Activated CD4-positive, alpha-beta T cell treated with anti-CD3 and anti-CD28 coated beads, Interleukin-2, amount 10 ng/mL, durations not matched to agents 24 days and 14 days (primary cell): ENCODE results near the gene PKP1. TPM values are rescaled to one million over a fixed set of nuclear protein-coding genes. Genes with fewer than 3 reads are reported as not detected.

ENCODE experiments used
- DNase-seq: peaks from one replicate; pipeline ENCODE4 v3.0.0; 2022
- H3K27ac Mint-ChIP-seq: one replicate; pipeline ENCODE4 v1.8.0; 2022; ENCODE audit warnings: mild to moderate bottlenecking, mixed read lengths
- H3K27me3 Mint-ChIP-seq: one replicate; pipeline ENCODE4 v1.8.0; 2022; ENCODE audit warnings: mixed read lengths
- H3K36me3 Mint-ChIP-seq: one replicate; pipeline ENCODE4 v1.8.0; 2022; ENCODE audit warnings: low read depth, mild to moderate bottlenecking, mixed read lengths
- H3K4me1 Mint-ChIP-seq: one replicate; pipeline ENCODE4 v1.8.0; 2021; ENCODE audit warnings: mixed read lengths
- H3K4me3 Mint-ChIP-seq: one replicate; pipeline ENCODE4 v1.8.0; 2022; ENCODE audit warnings: mild to moderate bottlenecking, moderate library complexity, mixed read lengths
- H3K9me3 Mint-ChIP-seq: one replicate; pipeline ENCODE4 v1.8.0; 2021; ENCODE audit warnings: mixed read lengths
- intact Hi-C: fragments of 100-400 bp; cut with micrococcal nuclease; formaldehyde crosslinking; loops from one replicate; pipeline ENCODE4 v1.15.1; 2023
- total RNA-seq: library from RNA; stranded (reverse); gene quantifications from 2 replicates; pipeline ENCODE4 v1.2.3, GENCODE V29; 2022

PKP1 gene
- total RNA-seq, 1 donor from 2014 or later = not detected

DNA sequence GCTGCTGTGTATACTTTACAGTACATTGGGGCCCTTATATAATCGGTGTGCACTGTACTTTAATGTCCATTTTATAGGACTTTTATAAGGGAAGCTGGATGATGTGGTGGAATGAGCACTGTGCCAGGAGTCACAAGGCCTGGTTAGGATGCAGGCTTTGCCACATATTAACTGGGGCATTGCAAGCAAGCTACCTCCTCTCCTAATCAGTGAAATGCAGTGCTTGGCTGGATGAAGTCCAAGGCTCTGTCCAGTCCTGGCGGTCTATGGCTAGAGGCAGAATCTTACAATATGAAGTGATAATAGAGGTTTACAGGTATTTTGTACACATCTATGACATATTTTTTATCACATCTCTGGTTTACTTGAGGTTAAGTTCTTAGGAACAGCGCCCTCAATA lies 1.7 kb upstream of the PKP1 start:
- Mint-ChIP-seq H3K27me3 (peaks cover 44% of the 10 kb centered on the region), H3K9me3 (no peaks in the 10 kb centered on the region), H3K36me3 (no peaks in the 10 kb centered on the region), H3K4me1 (peaks cover 2% of the 10 kb centered on the region), H3K27ac (no peak overlapping the region), H3K4me3 (no peak overlapping the region)
- DNase-seq = no peak
- intact Hi-C loops = no loop called here

DNA sequence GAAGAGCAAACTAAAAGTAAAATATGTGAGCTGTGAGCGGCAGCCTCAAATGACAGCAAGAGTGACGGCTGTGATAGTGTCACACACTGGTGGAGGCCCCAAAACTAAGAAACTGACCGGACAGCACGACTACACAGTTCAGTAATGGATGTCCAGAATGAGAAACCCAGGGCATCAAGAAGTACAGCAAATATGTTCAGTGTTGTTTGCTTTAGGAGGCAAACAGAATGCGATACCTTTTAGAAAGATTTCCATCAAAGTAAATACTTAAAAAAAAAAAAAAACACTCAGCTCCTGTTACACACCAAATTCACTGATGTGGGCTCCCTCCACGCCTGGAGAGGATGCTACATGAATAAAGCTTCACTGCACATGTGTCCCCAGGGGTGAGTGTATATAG lies 1.1 kb upstream of the PKP1 start:
- Mint-ChIP-seq H3K27me3 (peaks cover 49% of the 10 kb centered on the region), H3K4me1 (peaks cover 2% of the 10 kb centered on the region), H3K4me3 (no peak overlapping the region), H3K36me3 (no peaks in the 10 kb centered on the region), H3K9me3 (no peaks in the 10 kb centered on the region), H3K27ac (no peak overlapping the region)
- DNase-seq = no peak
- intact Hi-C loops = no loop called here

DNA sequence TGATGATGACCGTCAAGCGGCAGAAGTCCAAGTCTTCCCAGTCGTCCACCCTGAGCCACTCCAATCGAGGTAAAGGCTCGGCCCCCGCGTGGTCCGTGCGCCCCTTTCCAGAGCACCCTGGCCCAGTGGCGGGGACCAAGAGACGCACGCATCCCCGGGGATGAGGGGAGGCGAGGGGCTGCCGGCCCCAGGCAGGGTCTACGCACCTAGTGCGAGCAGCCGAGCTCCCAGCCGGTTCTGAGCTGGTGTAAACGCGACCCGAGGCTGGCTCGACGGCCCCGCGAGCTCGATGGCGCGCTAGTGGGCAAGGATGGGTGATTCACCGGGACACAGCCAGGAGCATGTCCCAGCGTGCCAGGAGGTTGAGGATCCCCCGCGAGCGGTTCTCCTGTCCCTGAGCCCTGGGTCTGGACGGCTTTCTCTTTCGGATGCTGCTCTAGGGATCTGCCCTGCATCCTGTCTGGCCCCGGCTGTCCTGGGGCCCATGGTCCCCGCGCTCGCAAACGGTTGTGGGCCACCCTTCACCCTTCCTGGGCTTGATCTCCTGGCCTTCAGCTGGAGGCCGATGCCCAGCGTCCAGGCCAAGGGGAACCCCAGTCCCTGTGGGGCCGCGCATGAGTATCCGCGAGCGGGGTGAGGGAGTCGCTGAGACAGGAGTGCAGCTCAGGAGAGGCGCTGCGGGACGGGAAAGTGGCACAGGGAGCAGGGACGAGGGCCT lies 689 bp downstream of the PKP1 start:
- Mint-ChIP-seq H3K4me3 (no peak overlapping the region), H3K27me3 (peaks cover 49% of the 10 kb centered on the region), H3K27ac (no peak overlapping the region), H3K9me3 (no peaks in the 10 kb centered on the region), H3K36me3 (no peaks in the 10 kb centered on the region), H3K4me1 (peaks cover 2% of the 10 kb centered on the region)
- intact Hi-C loops = no loop called here
- no peak for DNase-seq

- H3K4me3 Mint-ChIP-seq = no peak overlapping the region
- H3K4me1 Mint-ChIP-seq = peaks cover 2% of the 10 kb centered on the region
- no peaks in the 10 kb centered on the region for H3K36me3 Mint-ChIP-seq
- peaks cover 49% of the 10 kb centered on the region for H3K27me3 Mint-ChIP-seq
- no peak for DNase-seq
- intact Hi-C loops = no loop called here
- no peak overlapping the region for H3K27ac Mint-ChIP-seq
- H3K9me3 Mint-ChIP-seq = no peaks in the 10 kb centered on the region
These were observed 1.3 kb downstream of the PKP1 start for GRCh38 chr1:201284636-201285035.

DNA sequence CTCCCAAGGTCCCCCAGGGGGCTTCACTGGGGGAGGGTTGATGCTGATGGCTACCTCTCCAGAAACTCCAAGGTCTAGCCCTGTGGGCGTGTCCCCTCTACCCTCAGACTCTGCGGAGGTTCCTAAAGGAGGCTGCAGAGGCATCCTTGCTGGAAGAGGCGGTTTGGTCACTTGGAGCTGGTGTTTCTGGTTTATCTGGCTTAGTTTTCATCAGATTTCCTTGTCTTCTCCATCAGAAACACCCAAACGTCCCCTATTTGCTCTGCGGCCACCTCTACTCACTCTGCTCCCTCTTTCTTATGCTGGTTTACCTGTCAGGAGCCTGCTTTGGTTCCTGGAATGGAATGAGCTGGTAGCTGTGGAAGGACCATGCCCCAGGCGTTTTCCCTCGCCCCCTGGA lies 2.5 kb downstream of the PKP1 start:
- Mint-ChIP-seq H3K36me3 (no peaks in the 10 kb centered on the region), H3K27me3 (peaks cover 48% of the 10 kb centered on the region), H3K4me3 (no peak overlapping the region), H3K9me3 (no peaks in the 10 kb centered on the region), H3K4me1 (peaks cover 2% of the 10 kb centered on the region), H3K27ac (no peak overlapping the region)
- intact Hi-C loops = no loop called here
- no peak for DNase-seq

DNA sequence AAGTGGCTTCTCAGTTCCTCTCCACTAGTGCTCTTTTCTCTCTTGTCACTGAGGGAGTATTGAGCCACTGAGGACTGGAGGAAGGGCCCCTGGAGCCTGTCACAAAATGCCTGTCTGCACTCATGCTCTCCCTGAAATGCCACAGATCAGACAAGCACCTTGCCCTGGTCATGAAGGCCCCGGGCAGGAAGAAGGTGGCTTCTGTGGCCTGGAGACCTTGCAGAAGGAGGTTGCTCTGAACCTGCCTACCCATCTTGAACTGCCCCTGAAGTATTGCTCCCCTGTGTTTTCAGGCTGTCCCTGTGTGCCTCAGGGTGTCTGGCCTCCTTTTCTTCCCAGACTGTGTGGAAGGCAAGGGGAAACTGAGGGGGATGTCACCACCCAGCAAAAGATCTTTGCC lies 3.1 kb downstream of the PKP1 start:
- H3K36me3 Mint-ChIP-seq = no peaks in the 10 kb centered on the region
- H3K9me3 Mint-ChIP-seq = no peaks in the 10 kb centered on the region
- peaks cover 45% of the 10 kb centered on the region for H3K27me3 Mint-ChIP-seq
- no peak overlapping the region for H3K27ac Mint-ChIP-seq
- intact Hi-C loops = no loop called here
- no peak for DNase-seq
- peaks cover 2% of the 10 kb centered on the region for H3K4me1 Mint-ChIP-seq
- no peak overlapping the region for H3K4me3 Mint-ChIP-seq

DNA sequence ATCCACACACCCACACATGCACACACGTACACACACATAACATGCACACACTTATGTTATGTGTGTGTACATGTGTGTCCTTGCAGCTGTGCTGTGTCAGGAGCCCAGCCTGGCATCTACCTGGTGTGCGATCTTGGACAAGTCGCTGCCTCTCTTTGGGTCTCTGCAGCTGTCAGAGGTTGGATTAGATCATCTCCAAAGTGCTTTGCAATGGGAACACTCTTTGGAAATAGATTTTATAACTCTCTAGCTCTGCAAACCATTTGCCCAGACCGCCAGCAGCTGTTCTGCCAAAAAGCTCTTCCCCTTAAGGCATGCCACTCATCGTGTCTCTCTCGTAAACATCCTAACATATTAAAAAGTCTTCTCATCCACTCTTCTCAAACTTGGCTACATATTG lies 4.7 kb downstream of the PKP1 start:
- DNase-seq = no peak

DNA sequence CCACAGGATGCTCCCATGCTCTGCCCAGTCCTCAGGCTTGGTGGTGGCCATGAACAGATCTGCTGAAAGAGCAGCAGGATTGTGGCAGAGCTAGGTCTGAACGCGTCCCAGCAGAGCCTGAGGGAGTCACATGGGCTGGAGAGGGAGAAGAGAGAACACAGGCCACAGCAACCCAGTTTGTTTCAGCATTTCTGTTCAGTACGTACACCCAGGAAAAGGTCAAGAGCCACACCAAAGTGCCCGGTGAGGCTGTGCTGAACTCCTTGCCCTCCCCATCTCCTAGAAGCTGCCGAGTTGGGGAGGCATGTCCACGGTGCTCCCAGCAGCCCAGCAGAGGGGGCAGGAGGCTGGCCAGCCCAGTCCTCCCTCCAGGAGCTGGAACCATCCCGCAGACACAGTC lies 5.5 kb downstream of the PKP1 start:
- no peak overlapping the region for H3K27ac Mint-ChIP-seq
- no peaks in the 10 kb centered on the region for H3K4me1 Mint-ChIP-seq
- peaks cover 26% of the 10 kb centered on the region for H3K27me3 Mint-ChIP-seq
- no peaks in the 10 kb centered on the region for H3K36me3 Mint-ChIP-seq
- no peak overlapping the region for H3K4me3 Mint-ChIP-seq
- no peaks in the 10 kb centered on the region for H3K9me3 Mint-ChIP-seq
- intact Hi-C loops = no loop called here
- DNase-seq = no peak

More for the DNA sequence above, 4.7 kb downstream of the PKP1 start:
- H3K4me3 Mint-ChIP-seq = no peak overlapping the region
- no peaks in the 10 kb centered on the region for H3K36me3 Mint-ChIP-seq
- peaks cover 31% of the 10 kb centered on the region for H3K27me3 Mint-ChIP-seq
- intact Hi-C loops = no loop called here
- H3K9me3 Mint-ChIP-seq = no peaks in the 10 kb centered on the region
- H3K4me1 Mint-ChIP-seq = peaks cover 1% of the 10 kb centered on the region
- H3K27ac Mint-ChIP-seq = no peak overlapping the region

DNA sequence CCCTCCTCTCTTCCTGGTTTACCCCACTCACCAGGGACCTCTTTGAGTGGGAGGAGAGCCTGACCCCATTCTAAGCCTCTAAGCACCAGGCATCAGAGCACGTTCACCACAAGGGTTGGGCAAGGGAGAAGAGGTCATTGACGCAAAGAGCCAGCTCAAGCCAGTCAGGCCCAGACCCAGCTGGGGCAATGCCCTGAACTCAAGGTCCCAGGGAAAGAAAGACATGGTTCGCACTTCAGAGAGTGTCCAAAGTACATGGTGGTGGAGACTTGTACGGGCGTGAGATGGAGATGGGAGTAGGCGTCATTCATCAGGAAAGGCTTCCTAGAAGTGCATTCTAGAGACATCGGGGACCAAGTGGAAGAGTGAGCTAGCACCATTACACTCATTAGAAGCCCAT lies 7.2 kb downstream of the PKP1 start:
- Mint-ChIP-seq H3K36me3 (no peaks in the 10 kb centered on the region), H3K27me3 (peaks cover 21% of the 10 kb centered on the region), H3K4me1 (no peaks in the 10 kb centered on the region), H3K27ac (no peak overlapping the region), H3K9me3 (no peaks in the 10 kb centered on the region), H3K4me3 (no peak overlapping the region)
- intact Hi-C loops = no loop called here
- no peak for DNase-seq

DNA sequence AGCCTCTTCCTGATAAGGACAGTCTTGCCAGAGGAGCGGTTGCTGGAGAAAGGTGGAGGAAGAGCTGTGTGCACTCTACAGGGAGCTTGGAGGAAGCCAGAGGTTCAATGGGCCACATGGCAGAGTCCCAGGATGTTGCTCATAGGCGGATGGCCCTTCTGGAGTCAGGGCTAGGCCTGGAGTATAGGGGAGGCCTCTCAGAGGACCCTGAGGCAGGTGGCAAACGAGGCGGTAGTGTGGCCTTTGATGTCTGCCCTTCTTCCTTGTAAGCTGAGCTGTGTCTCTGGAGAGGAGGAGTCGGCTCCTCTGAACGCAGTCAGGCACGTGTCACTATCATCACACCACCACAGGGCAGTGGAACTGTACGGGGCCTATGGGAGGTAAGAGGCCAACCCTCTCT lies 8.6 kb downstream of the PKP1 start:
- Mint-ChIP-seq H3K4me1 (no peaks in the 10 kb centered on the region), H3K4me3 (no peak overlapping the region), H3K36me3 (no peaks in the 10 kb centered on the region), H3K27me3 (peaks cover 22% of the 10 kb centered on the region), H3K27ac (no peak overlapping the region), H3K9me3 (no peaks in the 10 kb centered on the region)
- no peak for DNase-seq
- intact Hi-C loops = no loop called here

DNA sequence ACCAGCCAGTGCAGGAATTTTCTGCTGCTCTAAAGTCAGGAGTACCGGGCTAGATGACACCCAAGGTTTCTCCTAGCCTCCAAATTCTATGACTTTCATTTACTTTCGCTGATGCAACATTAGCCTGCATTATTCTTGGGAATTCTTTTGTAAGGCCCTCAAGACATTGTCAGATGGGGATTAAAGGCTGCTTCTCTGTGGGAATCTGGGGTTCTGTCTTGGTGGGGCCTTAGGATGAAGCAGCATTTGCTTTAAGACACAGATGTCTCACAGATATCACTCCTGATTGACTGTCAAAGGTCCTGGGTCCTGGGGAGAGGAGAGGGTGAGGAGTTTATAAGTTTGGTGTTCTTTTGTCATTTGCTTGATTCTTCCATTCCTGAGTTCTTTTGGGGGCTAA lies 11.6 kb downstream of the PKP1 start:
- no peak for DNase-seq
- Mint-ChIP-seq H3K36me3 (no peaks in the 10 kb centered on the region), H3K4me1 (no peaks in the 10 kb centered on the region), H3K27ac (no peak overlapping the region), H3K4me3 (no peak overlapping the region), H3K9me3 (no peaks in the 10 kb centered on the region), H3K27me3 (peaks cover 25% of the 10 kb centered on the region)
- intact Hi-C loops = no loop called here

- Mint-ChIP-seq H3K9me3 (no peaks in the 10 kb centered on the region), H3K4me3 (no peak overlapping the region), H3K4me1 (no peaks in the 10 kb centered on the region), H3K27me3 (peaks cover 25% of the 10 kb centered on the region), H3K27ac (no peak overlapping the region), H3K36me3 (no peaks in the 10 kb centered on the region)
- intact Hi-C loops = no loop called here
- no peak for DNase-seq
These were observed 12.0 kb downstream of the PKP1 start for GRCh38 chr1:201295346-201295745.

GRCh38 chr1:201295861-201296260 lies 12.6 kb downstream of the PKP1 start:
- intact Hi-C loops = no loop called here

GRCh38 chr1:201296352-201296751 lies 13.0 kb downstream of the PKP1 start:
- H3K27ac Mint-ChIP-seq = no peak overlapping the region
- H3K36me3 Mint-ChIP-seq = no peaks in the 10 kb centered on the region
- no peaks in the 10 kb centered on the region for H3K9me3 Mint-ChIP-seq
- no peak for DNase-seq
- H3K4me3 Mint-ChIP-seq = no peak overlapping the region
- H3K27me3 Mint-ChIP-seq = peaks cover 25% of the 10 kb centered on the region
- intact Hi-C loops = no loop called here
- no peaks in the 10 kb centered on the region for H3K4me1 Mint-ChIP-seq

More at GRCh38 chr1:201295861-201296260, 12.6 kb downstream of the PKP1 start:
- Mint-ChIP-seq H3K36me3 (no peaks in the 10 kb centered on the region), H3K4me3 (no peak overlapping the region), H3K9me3 (no peaks in the 10 kb centered on the region), H3K27me3 (peaks cover 25% of the 10 kb centered on the region), H3K27ac (no peak overlapping the region), H3K4me1 (no peaks in the 10 kb centered on the region)
- DNase-seq = no peak
